WTC11 (cell line): ENCODE measurements around the gene NTN5. TPM values are rescaled to one million over a fixed set of nuclear protein-coding genes. Genes with fewer than 3 reads are reported as not detected.

Source experiments
- CBFB ChIP-seq: sonication (generic); formaldehyde crosslinking; IDR thresholded peaks from 2 replicates; pipeline ENCODE4 v1.8.1; 2022; ENCODE audit warnings: mild to moderate bottlenecking, low read depth, missing genetic modification reagents
- ELF4 ChIP-seq: sonication (generic); formaldehyde crosslinking; IDR thresholded peaks from 2 replicates; pipeline ENCODE4 v1.8.1; 2022; ENCODE audit warnings: low read depth, mild to moderate bottlenecking, moderate library complexity, missing genetic modification reagents
- EMX1 ChIP-seq: fragments of 250-450 bp; sonication (Bioruptor Pico); IDR thresholded peaks from 2 replicates; pipeline ENCODE4 v1.8.0; 2021; ENCODE audit warnings: mild to moderate bottlenecking
- ETV6 ChIP-seq: sonication (generic); formaldehyde crosslinking; IDR thresholded peaks from 2 replicates; pipeline ENCODE4 v1.8.1; 2022; ENCODE audit warnings: mild to moderate bottlenecking, missing genetic modification reagents
- FOXJ3 ChIP-seq: sonication (generic); formaldehyde crosslinking; IDR thresholded peaks from 2 replicates; pipeline ENCODE4 v1.9.0; 2021; ENCODE audit warnings: missing genetic modification reagents, mild to moderate bottlenecking, borderline replicate concordance
- FOXP1 ChIP-seq: sonication (generic); formaldehyde crosslinking; IDR thresholded peaks from 2 replicates; pipeline ENCODE4 v1.8.0; 2022; ENCODE audit warnings: missing genetic modification reagents, mild to moderate bottlenecking, moderate library complexity, borderline replicate concordance
- GABPB1 ChIP-seq: sonication (generic); formaldehyde crosslinking; IDR thresholded peaks from 2 replicates; pipeline ENCODE4 v1.8.1; 2023; ENCODE audit warnings: mild to moderate bottlenecking, missing genetic modification reagents
- GRHL2 ChIP-seq: fragments of 250-450 bp; sonication (Bioruptor Pico); IDR thresholded peaks from 2 replicates; pipeline ENCODE4 v1.8.0; 2022; ENCODE audit warnings: mild to moderate bottlenecking, moderate library complexity; ENCODE audit not compliant: insufficient replicate concordance, severe bottlenecking
- GTF2I ChIP-seq: fragments of 250-450 bp; sonication (Bioruptor Pico); conservative IDR thresholded peaks from 2 replicates; pipeline ENCODE4 v1.4.0; 2021; ENCODE audit warnings: mild to moderate bottlenecking
- NFYB ChIP-seq: sonication (generic); formaldehyde crosslinking; conservative IDR thresholded peaks from 2 replicates; pipeline ENCODE4 v1.8.0; 2022; ENCODE audit warnings: low read depth, missing genetic modification reagents
- NR3C1 ChIP-seq: sonication (generic); formaldehyde crosslinking; conservative IDR thresholded peaks from 2 replicates; pipeline ENCODE4 v1.8.1; 2023; ENCODE audit warnings: low read depth, mild to moderate bottlenecking, missing genetic modification reagents
- PRRX2 ChIP-seq: fragments of 250-450 bp; sonication (Bioruptor Pico); IDR thresholded peaks from 2 replicates; pipeline ENCODE4 v1.8.0; 2021; ENCODE audit warnings: mild to moderate bottlenecking
- RORB ChIP-seq: fragments of 250-450 bp; sonication (Bioruptor Pico); IDR thresholded peaks from 2 replicates; pipeline ENCODE4 v1.9.0; 2021; ENCODE audit warnings: mild to moderate bottlenecking
- TP53 ChIP-seq: sonication (generic); formaldehyde crosslinking; IDR thresholded peaks from 2 replicates; pipeline ENCODE4 v1.8.1; 2023; ENCODE audit warnings: mild to moderate bottlenecking, missing genetic modification reagents
- ZBTB21 ChIP-seq: sonication (generic); formaldehyde crosslinking; IDR thresholded peaks from 2 replicates; pipeline ENCODE4 v1.8.1; 2023; ENCODE audit warnings: mild to moderate bottlenecking, missing genetic modification reagents, borderline replicate concordance
- ZNF219 ChIP-seq: sonication (generic); formaldehyde crosslinking; IDR thresholded peaks from 2 replicates; pipeline ENCODE4 v1.8.0; 2023; ENCODE audit warnings: missing genetic modification reagents, mild to moderate bottlenecking, borderline replicate concordance
- ZNF416 ChIP-seq: fragments of 250-450 bp; sonication (Bioruptor Pico); IDR thresholded peaks from 2 replicates; pipeline ENCODE4 v1.9.0; 2021; ENCODE audit warnings: mild to moderate bottlenecking, inconsistent platforms
- ZNF423 ChIP-seq: fragments of 250-450 bp; sonication (Bioruptor Pico); IDR thresholded peaks from 2 replicates; pipeline ENCODE4 v2.1.2; 2022; ENCODE audit warnings: mild to moderate bottlenecking, moderate library complexity
- total RNA-seq: library from RNA; stranded (reverse); gene quantifications from 3 replicates; pipeline ENCODE4 v1.2.3, GENCODE V29; 2021
- TF ChIP-seq, protein P1 (sequence below): sonication (generic); formaldehyde crosslinking; IDR thresholded peaks from 2 replicates; pipeline ENCODE4 v1.8.1; 2023; ENCODE audit warnings: mild to moderate bottlenecking, moderate library complexity, missing genetic modification reagents
- TF ChIP-seq, protein P2 (sequence below): sonication (generic); formaldehyde crosslinking; IDR thresholded peaks from 2 replicates; pipeline ENCODE4 v1.8.1; 2023; ENCODE audit warnings: mild to moderate bottlenecking, missing genetic modification reagents, moderate library complexity
- TF ChIP-seq, protein P3 (sequence below): fragments of 200-600 bp; IDR thresholded peaks from 2 replicates; pipeline ENCODE4 v1.8.0; 2022; ENCODE audit warnings: antibody characterized with exemption
- TF ChIP-seq, protein P4 (sequence below): fragments of 250-450 bp; sonication (Bioruptor Pico); conservative IDR thresholded peaks from 2 replicates; pipeline ENCODE4 v1.9.0; 2021; ENCODE audit warnings: mild to moderate bottlenecking
- TF ChIP-seq, protein P5 (sequence below): sonication (generic); formaldehyde crosslinking; conservative IDR thresholded peaks from 2 replicates; pipeline ENCODE4 v1.8.1; 2022; ENCODE audit warnings: mild to moderate bottlenecking, missing genetic modification reagents
- TF ChIP-seq, protein P6 (sequence below): fragments of 250-450 bp; sonication (Bioruptor Pico); IDR thresholded peaks from 2 replicates; pipeline ENCODE4 v1.9.0; 2021; ENCODE audit warnings: mild to moderate bottlenecking
- TF ChIP-seq, protein P7 (sequence below): sonication (generic); formaldehyde crosslinking; IDR thresholded peaks from 2 replicates; pipeline ENCODE4 v1.8.1; 2022; ENCODE audit warnings: low read depth, mild to moderate bottlenecking, moderate library complexity, missing genetic modification reagents, borderline replicate concordance
- TF ChIP-seq, protein P8 (sequence below): sonication (generic); formaldehyde crosslinking; IDR thresholded peaks from 2 replicates; pipeline ENCODE4 v1.8.1; 2022; ENCODE audit warnings: low read depth, missing genetic modification reagents, borderline replicate concordance
- TF ChIP-seq, protein P9 (sequence below): sonication (generic); formaldehyde crosslinking; IDR thresholded peaks from 2 replicates; pipeline ENCODE4 v1.8.0; 2022; ENCODE audit warnings: mild to moderate bottlenecking, missing genetic modification reagents
- TF ChIP-seq, protein P10 (sequence below): sonication (generic); formaldehyde crosslinking; IDR thresholded peaks from 2 replicates; pipeline ENCODE4 v1.8.0; 2023; ENCODE audit warnings: missing genetic modification reagents

Gene NTN5
- total RNA-seq, 1 experiment from 2014 or later: 0.28 TPM

DNA sequence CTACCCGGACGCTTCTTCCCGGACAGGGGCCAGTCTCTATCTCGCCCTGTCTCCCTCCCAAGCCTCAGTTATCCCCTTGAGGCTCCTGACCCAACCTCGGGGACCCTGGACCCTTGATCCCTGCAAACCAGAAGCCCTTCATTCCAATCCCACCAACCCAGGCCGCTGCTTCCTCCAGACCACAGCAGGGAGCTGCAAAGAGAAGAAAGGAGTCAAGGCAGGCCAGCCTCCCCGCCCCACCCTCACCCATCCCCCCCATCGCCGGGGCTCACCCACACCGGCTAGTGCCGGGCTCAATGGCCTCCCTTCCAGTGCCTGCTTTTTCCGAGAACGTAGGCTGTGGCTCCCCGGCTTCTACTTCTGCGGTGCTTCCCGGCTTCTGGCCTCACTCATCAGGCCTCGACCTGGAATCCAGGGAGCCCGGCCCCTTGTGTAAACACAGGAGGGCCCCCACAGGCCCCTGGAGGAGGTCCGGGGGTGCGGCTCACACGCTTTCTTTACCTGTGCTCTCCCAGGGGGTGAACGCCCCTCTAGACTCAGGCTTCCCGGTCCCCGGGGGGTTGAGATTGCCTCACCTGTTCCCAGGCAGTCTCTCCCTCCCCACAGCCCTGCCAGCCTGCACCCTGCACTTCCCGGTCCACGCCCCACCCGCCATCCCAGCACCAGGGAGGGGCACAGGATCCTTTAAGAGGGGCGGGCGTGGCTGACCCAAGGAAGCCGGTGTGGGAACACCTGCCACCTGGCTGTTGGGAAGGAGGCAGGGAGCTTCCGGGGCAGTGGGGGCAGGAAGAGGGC, 58.2 kb downstream of the NTN5 start, which contains the start of gene FAM83E (continued):
- TF ChIP-seq, protein P1, sequence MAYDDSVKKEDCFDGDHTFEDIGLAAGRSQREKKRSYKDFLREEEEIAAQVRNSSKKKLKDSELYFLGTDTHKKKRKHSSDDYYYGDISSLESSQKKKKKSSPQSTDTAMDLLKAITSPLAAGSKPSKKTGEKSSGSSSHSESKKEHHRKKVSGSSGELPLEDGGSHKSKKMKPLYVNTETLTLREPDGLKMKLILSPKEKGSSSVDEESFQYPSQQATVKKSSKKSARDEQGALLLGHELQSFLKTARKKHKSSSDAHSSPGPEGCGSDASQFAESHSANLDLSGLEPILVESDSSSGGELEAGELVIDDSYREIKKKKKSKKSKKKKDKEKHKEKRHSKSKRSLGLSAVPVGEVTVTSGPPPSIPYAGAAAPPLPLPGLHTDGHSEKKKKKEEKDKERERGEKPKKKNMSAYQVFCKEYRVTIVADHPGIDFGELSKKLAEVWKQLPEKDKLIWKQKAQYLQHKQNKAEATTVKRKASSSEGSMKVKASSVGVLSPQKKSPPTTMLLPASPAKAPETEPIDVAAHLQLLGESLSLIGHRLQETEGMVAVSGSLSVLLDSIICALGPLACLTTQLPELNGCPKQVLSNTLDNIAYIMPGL (CRISPR knock-in tag): 0 out of 2 replicates have a peak, but pooled peaks have one; percentile 29
- TF ChIP-seq GTF2I (0 out of 2 replicates have a peak, but pooled peaks have one; percentile 19), ZBTB21 (no peak), ZNF416 (CRISPR knock-in tag) (peak; percentile 98), EMX1 (CRISPR knock-in tag) (peak; percentile 95), RORB (CRISPR knock-in tag) (no peak), GABPB1 (CRISPR knock-in tag) (no peak), CBFB (CRISPR knock-in tag) (no peak), ETV6 (CRISPR knock-in tag) (no peak; the same call in none of the 2 replicates), FOXP1 (peak; percentile 73), ELF4 (CRISPR knock-in tag) (no peak), NFYB (CRISPR knock-in tag) (no peak), FOXJ3 (no peak), ZNF423 (CRISPR knock-in tag) (peak; percentile 60), PRRX2 (CRISPR knock-in tag) (peak; percentile 98), NR3C1 (no peak; the same call in 1 of the 2 replicates), ZNF219 (CRISPR knock-in tag) (no peak), TP53 (peak; percentile 49; the same call in 1 of the 2 replicates), GRHL2 (CRISPR knock-in tag) (no peak)
- TF ChIP-seq, protein P2, sequence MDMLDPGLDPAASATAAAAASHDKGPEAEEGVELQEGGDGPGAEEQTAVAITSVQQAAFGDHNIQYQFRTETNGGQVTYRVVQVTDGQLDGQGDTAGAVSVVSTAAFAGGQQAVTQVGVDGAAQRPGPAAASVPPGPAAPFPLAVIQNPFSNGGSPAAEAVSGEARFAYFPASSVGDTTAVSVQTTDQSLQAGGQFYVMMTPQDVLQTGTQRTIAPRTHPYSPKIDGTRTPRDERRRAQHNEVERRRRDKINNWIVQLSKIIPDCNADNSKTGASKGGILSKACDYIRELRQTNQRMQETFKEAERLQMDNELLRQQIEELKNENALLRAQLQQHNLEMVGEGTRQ: no peak; the same call in 1 of the 2 replicates
- TF ChIP-seq, protein P3, sequence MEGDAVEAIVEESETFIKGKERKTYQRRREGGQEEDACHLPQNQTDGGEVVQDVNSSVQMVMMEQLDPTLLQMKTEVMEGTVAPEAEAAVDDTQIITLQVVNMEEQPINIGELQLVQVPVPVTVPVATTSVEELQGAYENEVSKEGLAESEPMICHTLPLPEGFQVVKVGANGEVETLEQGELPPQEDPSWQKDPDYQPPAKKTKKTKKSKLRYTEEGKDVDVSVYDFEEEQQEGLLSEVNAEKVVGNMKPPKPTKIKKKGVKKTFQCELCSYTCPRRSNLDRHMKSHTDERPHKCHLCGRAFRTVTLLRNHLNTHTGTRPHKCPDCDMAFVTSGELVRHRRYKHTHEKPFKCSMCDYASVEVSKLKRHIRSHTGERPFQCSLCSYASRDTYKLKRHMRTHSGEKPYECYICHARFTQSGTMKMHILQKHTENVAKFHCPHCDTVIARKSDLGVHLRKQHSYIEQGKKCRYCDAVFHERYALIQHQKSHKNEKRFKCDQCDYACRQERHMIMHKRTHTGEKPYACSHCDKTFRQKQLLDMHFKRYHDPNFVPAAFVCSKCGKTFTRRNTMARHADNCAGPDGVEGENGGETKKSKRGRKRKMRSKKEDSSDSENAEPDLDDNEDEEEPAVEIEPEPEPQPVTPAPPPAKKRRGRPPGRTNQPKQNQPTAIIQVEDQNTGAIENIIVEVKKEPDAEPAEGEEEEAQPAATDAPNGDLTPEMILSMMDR: no peak
- TF ChIP-seq, protein P4, sequence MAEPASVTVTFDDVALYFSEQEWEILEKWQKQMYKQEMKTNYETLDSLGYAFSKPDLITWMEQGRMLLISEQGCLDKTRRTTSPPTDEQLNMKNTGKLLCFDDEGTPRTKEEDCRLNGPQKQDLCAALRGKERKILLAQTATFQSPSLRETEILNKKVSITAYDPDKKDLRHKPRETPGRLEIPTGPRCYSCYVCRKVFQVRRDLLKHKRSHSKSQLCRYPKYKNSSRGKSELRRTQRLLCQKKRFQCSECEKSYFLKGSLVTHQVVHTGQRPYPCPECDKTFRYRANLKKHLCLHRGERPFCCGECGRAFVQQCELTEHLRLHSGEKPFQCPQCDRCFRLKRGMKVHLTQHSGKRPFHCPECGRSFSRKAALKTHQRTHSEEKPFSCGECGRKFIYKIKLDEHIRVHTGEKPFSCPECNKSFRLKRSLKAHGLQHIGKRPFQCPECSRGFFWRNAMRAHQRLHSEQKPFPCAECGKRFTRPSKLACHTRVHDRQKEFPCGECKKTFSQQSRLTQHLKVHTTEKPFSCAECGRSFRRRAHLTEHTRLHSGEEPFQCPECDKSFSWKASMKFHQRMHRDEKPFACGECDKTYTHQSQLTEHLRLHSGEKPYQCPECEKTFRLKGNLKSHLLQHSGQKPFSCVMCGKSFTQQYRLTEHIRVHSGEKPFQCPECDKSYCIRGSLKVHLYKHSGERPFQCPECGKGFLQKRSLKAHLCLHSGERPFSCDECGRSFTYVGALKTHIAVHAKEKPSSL (CRISPR knock-in tag): peak; percentile 97
- TF ChIP-seq, protein P5, sequence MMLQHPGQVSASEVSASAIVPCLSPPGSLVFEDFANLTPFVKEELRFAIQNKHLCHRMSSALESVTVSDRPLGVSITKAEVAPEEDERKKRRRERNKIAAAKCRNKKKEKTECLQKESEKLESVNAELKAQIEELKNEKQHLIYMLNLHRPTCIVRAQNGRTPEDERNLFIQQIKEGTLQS: no peak; the same call in 1 of the 2 replicates
- TF ChIP-seq, protein P6, sequence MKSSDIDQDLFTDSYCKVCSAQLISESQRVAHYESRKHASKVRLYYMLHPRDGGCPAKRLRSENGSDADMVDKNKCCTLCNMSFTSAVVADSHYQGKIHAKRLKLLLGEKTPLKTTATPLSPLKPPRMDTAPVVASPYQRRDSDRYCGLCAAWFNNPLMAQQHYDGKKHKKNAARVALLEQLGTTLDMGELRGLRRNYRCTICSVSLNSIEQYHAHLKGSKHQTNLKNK (CRISPR knock-in tag): no peak
- TF ChIP-seq, protein P7, sequence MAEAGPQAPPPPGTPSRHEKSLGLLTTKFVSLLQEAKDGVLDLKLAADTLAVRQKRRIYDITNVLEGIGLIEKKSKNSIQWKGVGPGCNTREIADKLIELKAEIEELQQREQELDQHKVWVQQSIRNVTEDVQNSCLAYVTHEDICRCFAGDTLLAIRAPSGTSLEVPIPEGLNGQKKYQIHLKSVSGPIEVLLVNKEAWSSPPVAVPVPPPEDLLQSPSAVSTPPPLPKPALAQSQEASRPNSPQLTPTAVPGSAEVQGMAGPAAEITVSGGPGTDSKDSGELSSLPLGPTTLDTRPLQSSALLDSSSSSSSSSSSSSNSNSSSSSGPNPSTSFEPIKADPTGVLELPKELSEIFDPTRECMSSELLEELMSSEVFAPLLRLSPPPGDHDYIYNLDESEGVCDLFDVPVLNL (CRISPR knock-in tag): no peak
- TF ChIP-seq, protein P8, sequence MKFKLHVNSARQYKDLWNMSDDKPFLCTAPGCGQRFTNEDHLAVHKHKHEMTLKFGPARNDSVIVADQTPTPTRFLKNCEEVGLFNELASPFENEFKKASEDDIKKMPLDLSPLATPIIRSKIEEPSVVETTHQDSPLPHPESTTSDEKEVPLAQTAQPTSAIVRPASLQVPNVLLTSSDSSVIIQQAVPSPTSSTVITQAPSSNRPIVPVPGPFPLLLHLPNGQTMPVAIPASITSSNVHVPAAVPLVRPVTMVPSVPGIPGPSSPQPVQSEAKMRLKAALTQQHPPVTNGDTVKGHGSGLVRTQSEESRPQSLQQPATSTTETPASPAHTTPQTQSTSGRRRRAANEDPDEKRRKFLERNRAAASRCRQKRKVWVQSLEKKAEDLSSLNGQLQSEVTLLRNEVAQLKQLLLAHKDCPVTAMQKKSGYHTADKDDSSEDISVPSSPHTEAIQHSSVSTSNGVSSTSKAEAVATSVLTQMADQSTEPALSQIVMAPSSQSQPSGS: no peak
- TF ChIP-seq, protein P9, sequence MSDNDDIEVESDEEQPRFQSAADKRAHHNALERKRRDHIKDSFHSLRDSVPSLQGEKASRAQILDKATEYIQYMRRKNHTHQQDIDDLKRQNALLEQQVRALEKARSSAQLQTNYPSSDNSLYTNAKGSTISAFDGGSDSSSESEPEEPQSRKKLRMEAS: no peak; the same call in none of the 2 replicates
- TF ChIP-seq, protein P10, sequence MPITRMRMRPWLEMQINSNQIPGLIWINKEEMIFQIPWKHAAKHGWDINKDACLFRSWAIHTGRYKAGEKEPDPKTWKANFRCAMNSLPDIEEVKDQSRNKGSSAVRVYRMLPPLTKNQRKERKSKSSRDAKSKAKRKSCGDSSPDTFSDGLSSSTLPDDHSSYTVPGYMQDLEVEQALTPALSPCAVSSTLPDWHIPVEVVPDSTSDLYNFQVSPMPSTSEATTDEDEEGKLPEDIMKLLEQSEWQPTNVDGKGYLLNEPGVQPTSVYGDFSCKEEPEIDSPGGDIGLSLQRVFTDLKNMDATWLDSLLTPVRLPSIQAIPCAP (CRISPR knock-in tag): no peak
